Measurements from ENCODE around the gene TBX1. TPM values are rescaled to one million over a fixed set of nuclear protein-coding genes. Genes with fewer than 3 reads are reported as not detected.

TBX1 gene
- 3.6 TPM for total RNA-seq
- long read RNA-seq, partial matches to known transcripts, result 0 of 1 reads
- long read RNA-seq, other reads (novel, unspliced or antisense), result 1 of 1 reads

DNA sequence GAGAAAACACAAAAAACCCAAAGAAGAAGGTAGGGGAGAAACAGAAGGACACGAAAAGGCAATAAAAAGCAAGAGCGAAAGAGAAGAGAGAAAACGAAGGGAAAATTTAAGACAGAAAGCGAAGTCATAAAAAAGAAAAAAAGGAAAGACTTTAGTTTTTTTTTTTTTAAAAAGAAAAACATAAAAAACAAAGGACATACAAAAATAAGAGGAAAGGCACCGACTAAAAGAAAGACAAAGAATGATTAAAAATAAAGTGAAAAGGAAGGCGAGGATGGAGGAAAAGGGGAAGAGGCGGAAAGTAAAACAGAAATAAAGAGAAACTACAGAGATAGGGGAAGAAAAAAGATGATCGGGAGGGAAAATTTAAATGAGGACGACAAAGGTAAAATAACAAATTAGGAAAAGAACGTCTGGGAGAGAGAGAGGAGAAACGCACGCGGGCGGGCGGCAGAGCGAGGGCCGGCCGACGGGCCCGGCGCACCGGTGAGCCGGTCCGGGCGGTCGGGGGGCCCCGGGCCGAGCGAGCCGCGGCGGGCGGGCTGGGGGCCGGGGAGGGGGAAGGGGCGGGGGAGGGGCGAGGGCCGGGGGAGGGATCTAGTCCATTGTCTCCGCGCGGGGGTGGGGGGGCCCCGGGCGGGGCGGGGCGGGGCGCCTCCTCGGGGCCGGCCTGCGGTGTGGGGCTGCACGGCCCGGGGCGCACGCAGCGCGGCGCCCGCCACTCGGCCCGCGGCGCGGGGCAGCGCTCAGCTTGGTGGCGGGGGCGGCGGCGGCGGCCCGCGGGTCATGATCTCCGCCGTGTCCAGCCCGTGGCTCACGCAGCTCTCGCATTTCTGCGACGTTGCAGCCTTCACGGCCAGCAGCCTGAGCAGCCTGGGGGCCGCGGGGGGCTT lies at the start of gene TBX1:
TSS of gene TBX1 (plus strand) at position 721 of the 893 bp plus-strand sequence. CDS start at position 787, 66 bp downstream.
- peak; percentile 13 for DNase-seq (ENCODE audit: missing footprints)
- ATAC-seq, result no peak
- intact Hi-C loops (cut with DNase I), result no loop called here

DNA sequence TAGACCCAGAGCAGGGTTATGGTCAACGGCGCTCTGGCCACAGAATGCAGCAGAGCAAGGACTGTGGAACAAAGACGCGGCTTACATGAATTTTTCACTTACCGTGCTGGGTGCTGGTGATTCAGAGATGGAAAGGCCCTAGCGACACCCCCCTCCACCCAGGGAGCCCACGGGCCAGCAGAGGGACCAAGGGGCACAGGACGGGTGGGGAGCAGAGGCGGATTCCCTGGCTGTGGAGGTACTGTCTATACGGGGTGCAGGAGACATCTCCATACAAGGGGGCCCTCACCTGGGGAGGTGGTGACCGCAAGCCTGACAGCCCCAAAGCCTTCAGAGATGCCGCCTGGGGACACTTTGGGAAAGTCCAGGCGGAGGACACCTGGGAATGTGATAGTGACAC lies 47.3 kb upstream of the TBX1 start:
- intact Hi-C loops (cut with DNase I), result no loop called here
- DNase-seq (ENCODE audit: missing footprints) (peak; percentile 34), ATAC-seq (no peak)

DNA sequence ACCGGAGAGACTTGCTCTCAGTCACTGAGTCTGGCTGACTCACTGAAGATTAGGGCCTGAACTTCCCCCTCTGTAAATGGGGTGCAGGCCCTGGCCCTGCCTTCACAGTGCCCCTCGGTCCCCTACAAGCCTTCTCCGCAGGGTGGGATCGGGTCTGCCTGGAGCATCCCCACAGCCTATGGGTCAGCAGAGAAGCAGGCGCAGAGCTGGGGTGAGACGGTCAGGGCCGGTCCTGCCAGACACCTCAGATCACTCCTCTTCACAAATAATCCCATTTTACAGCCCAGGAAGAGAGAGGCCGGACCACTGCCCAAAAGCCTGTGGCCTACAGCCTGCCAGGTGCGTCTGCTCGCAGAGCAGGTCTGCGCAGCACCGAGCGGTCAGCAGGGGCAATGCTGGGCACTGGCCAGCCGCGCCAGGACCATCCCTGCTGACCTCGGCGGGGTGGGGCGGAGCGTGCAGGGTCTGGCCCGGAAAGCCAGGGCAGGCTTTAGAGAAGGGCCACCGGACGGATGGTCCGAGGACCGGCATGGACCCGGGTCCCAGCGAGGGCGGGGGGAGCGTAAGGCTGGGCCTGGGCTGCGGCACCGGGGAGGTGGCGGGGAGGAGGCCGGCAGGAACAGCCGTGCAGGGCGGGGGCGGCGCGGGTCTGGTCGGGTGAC lies 46.8 kb upstream of the TBX1 start:
- DNase-seq (ENCODE audit: missing footprints) (peak; percentile 72), ATAC-seq (peak; percentile 2)
- intact Hi-C loops (cut with DNase I), result loop anchor here (2.0 kb wide), 1 partner anchor 35 kb away; no protein-coding TSS in a partner anchor

GRCh38 chr22:19714312-19715187 lies 46.0 kb upstream of the TBX1 start, which contains the start of gene SEPTIN5:
Gene SEPTIN5 (plus strand): TSS chr22:19714503. CDS start chr22:19714589, 86 bp downstream.
- ATAC-seq (peak; percentile 4), DNase-seq (ENCODE audit: missing footprints) (peak; percentile 76)
- intact Hi-C loops (cut with DNase I), result loop anchor here (2.0 kb wide), 1 partner anchor 36 kb away; no protein-coding TSS in a partner anchor

GRCh38 chr22:19715188-19715930 lies 45.2 kb upstream of the TBX1 start:
- intact Hi-C loops (cut with DNase I), result loop anchor here (2.0 kb wide), 1 partner anchor 37 kb away; no protein-coding TSS in a partner anchor
- DNase-seq (ENCODE audit: missing footprints), result peak; percentile 64
- no peak for ATAC-seq

DNA sequence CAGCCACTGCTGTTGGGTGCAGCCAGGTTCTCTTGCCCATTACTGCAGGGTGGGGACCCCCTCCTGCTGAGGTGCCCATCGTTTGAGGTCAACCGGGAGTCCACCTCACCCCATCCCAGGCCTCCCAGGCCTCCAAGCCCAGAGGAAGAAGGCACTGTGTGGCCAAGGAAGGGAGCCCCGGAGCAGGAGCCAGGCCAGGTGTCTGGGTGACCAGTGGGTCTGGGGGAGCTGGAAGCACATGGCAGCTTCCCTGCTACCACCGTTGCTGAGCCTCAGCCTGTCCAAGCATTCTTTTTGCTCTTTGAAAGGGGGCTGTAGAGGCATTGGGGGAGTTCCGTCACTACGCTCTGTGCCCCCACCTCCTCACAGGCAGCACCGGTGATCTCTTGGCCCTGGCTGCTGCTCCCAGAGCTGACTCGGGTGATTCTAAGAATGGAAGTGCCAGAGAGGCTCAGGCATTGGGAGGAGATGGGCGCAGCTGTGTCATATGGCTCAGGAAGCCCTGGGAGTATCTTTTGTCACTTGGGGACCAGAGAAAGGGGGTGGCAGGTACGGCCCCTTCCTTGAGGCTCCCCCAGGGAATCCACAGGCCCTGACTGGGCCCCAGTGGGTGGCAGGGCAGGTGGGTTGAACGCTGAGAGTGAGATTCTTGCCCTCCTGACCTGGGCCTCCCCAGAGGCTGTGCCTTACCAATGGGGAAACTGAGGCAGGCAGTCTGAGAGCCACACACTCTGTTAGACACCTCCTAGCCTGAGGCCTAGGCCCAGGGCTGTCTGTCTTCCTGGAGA lies 44.3 kb upstream of the TBX1 start:
- intact Hi-C loops (cut with DNase I), result no loop called here
- no peak for ATAC-seq
- peak; percentile 37 for DNase-seq (ENCODE audit: missing footprints)

GRCh38 chr22:19716829-19717105 lies 43.8 kb upstream of the TBX1 start:
- ATAC-seq, result no peak
- intact Hi-C loops (cut with DNase I), result no loop called here
- no peak for DNase-seq (ENCODE audit: missing footprints)

GRCh38 chr22:19717181-19717580 lies 43.4 kb upstream of the TBX1 start:
- DNase-seq (ENCODE audit: missing footprints) (no peak), ATAC-seq (no peak)
- intact Hi-C loops (cut with DNase I), result no loop called here

DNA sequence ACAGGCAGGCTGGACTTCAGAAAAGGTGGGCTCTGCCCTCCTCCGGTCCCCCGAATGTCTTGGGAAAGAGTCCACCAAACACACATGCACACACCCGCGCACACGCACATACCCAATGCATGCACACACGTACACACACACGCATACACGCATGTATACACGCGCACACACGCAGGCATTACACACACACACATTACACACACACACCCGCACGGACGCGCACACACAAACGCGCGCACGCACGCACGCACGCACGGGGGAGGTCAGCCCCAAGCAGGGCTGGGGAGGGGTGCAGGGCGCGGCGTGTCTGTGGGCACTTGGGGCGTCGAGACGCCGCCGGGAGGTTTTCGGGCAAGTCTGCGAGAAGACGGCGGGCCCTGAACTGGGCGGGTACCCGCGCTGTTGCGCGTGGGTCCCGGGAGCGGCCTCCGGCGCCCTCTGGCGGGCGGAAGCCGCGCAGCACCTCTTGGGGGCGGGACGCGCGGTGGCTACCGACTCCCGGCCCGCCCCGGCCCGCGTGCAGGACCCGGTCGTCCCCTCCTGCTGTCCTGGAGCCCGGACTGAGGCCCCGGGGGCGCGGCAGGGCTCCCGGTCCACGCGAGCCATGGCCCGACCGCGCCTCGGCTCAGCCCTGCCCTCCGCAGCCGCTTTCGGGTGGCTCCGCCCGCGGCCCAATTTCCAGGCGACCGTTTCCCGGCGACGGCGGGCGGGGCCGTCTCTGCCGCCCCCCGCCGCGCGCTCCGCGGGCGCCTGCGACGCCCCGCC lies 42.7 kb upstream of the TBX1 start:
- intact Hi-C loops (cut with DNase I), result loop anchor here (1.0 kb wide), 1 partner anchor 86 kb away; no protein-coding TSS in a partner anchor
- DNase-seq (ENCODE audit: missing footprints), result peak; percentile 89
- ATAC-seq, result peak; percentile 76

DNA sequence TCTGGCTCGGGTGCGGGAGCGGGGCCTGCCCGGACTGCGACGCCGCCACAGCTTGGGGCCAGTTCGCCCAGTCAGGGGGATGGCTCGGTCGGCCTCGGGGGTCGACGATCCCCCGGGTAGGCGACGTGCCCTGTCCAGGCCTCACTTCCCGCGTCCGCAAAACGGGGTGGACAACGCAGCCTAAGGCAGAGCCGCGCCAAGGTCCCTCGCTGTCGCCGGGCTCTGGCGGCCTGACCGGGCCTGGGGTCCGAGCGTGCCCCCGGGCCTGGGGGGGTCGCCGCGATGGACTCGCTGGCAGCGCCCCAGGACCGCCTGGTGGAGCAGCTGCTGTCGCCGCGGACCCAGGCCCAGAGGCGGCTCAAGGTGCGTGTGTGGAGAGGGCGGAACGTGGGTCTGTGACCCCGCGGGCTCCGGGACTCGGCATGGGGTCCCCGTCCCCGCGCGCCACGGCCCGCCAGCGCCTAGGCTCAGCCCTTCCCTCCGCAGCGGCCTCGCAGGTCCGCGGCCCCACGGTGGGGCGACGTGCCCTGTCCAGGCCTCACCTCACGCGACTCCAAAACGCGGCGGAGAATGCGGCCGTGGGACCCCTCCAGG lies 42.0 kb upstream of the TBX1 start:
- no peak for DNase-seq (ENCODE audit: missing footprints)
- no peak for ATAC-seq
- intact Hi-C loops (cut with DNase I), result loop anchor here (1.0 kb wide), 1 partner anchor 86 kb away; no protein-coding TSS in a partner anchor

DNA sequence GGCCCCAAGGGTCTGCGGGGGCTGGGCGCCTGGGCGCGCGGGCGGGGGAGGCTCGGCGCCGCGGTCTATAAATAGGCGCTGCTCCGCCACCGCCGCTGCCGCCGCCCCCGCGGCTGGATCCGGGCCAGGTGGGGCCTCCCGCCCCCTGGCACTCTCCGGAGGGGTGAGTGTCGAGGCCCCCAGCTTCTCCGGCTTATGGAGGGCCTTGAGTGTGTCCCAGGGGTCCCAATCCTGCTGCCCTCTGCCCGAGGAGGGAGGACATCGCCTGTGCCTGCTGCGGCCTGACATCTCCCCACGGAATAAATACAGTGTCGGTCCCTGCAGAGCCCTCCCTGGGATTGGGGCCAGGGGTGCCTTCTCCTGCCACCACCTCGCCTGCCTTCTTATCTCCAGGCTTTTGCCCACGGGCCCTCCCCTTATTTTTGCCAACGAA lies 41.5 kb upstream of the TBX1 start:
- DNase-seq (ENCODE audit: missing footprints), result no peak
- intact Hi-C loops (cut with DNase I), result no loop called here
- ATAC-seq, result peak; percentile 16

DNA sequence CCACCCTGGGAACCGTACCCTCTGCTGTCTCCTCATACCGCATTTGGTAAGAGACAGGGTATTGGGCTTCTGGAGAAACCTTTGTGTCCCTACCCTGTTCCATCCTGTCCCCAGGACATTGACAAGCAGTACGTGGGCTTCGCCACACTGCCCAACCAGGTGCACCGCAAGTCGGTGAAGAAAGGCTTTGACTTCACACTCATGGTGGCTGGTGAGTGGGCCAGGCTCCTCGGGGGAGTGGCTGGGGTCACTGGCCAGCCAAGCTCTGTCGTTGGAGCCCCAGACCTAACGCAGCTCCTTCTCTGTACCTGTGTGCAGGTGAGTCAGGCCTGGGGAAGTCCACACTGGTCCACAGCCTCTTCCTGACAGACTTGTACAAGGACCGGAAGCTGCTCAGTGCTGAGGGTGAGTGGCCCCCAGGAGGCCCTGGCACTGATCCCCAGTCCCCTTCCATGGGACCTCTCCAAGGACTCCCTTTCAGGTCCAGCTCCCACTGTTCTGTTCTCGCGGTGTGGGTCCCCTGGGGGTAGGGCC lies 41.0 kb upstream of the TBX1 start:
- ATAC-seq (no peak), DNase-seq (ENCODE audit: missing footprints) (no peak)
- intact Hi-C loops (cut with DNase I), result no loop called here

DNA sequence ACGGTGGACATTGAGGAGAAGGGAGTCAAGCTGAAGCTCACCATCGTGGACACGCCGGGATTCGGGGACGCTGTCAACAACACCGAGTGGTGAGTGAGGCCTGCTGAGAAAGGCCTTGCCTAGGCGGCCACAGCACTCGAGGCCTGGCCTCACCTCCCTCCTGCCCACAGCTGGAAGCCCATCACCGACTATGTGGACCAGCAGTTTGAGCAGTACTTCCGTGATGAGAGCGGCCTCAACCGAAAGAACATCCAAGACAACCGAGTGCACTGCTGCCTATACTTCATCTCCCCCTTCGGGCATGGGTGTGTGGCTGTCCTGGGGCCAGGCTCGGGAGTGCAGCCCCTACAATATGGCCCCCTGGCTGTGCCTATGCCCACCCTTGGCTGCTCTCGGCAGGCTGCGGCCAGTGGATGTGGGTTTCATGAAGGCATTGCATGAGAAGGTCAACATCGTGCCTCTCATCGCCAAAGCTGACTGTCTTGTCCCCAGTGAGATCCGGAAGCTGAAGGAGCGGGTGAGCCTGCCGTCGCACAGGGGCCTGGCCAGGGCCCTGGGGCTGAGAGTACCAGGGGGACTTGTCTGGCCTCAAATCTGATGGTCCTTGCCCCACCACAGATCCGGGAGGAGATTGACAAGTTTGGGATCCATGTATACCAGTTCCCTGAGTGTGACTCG lies 40.3 kb upstream of the TBX1 start:
- intact Hi-C loops (cut with DNase I), result no loop called here
- DNase-seq (ENCODE audit: missing footprints), result no peak
- no peak for ATAC-seq

GRCh38 chr22:19720999-19721329 lies 39.6 kb upstream of the TBX1 start:
- intact Hi-C loops (cut with DNase I), result no loop called here
- DNase-seq (ENCODE audit: missing footprints) (no peak), ATAC-seq (no peak)

- ATAC-seq (no peak), DNase-seq (ENCODE audit: missing footprints) (no peak)
- intact Hi-C loops (cut with DNase I), result no loop called here
Observed at GRCh38 chr22:19721330-19722177, 39.0 kb upstream of the TBX1 start.
